ENCODE measurements around the gene TEX13A. TPM values are rescaled to one million over a fixed set of nuclear protein-coding genes. Genes with fewer than 3 reads are reported as not detected.

The TEX13A gene
- total and polyA plus RNA-seq, 4 donors, result not detected

GRCh38 chrX:105221374-105221773 is 880 bp upstream of the TEX13A start:
- Histone ChIP-seq H3K27ac (ENCODE audit: low read depth in 1 of 2, low read length in 2 of 2) (no peak overlapping the region), H3K9me3 (ENCODE audit: control insufficient read depth in 4 of 4, low read length in 3 of 4) (no peaks in the 10 kb centered on the region), H3K27me3 (ENCODE audit: control insufficient read depth in 4 of 4, insufficient read depth in 4 of 4, low read length in 3 of 4) (peaks cover 0 to 3% (median 0%) of the 10 kb centered on the region in 4 donors), H3K36me3 (ENCODE audit: control insufficient read depth in 4 of 4, insufficient read depth in 3 of 4, low read depth in 1 of 4, low read length in 3 of 4) (no peaks in the 10 kb centered on the region), H3K9ac (ENCODE audit: low read depth in 1 of 2, low read length in 2 of 2) (no peak overlapping the region), H3K4me1 (ENCODE audit: control insufficient read depth in 4 of 4, insufficient read depth in 4 of 4, low read length in 3 of 4) (no peaks in the 10 kb centered on the region), H3K4me3 (ENCODE audit: low read depth in 1 of 3, low read length in 3 of 3) (no peak overlapping the region)
- no peak for TF ChIP-seq GABPA (IDR thresholded peaks at IDR 0.05 in 1 of 2, conservative IDR thresholded peaks at IDR 0.05 in 1 of 2)
- TF ChIP-seq FOXA2 (IDR thresholded peaks at IDR 0.05), result no peak
- TF ChIP-seq EGR1 (IDR thresholded peaks at IDR 0.05; ENCODE audit: low read depth in 2 of 2), result no peak
- TF ChIP-seq YY1 (IDR thresholded peaks at IDR 0.05), result no peak
- TF ChIP-seq SP1 (IDR thresholded peaks at IDR 0.05), result no peak
- no peak for TF ChIP-seq RXRA (IDR thresholded peaks at IDR 0.05)
- no peak for TF ChIP-seq HNF4G (IDR thresholded peaks at IDR 0.05)
- TF ChIP-seq HNF4A (conservative IDR thresholded peaks at IDR 0.05), result no peak
- TF ChIP-seq NR2F2 (IDR thresholded peaks at IDR 0.05), result no peak
- no peak for TF ChIP-seq FOXA1 (IDR thresholded peaks at IDR 0.05)
- TF ChIP-seq, protein P1, sequence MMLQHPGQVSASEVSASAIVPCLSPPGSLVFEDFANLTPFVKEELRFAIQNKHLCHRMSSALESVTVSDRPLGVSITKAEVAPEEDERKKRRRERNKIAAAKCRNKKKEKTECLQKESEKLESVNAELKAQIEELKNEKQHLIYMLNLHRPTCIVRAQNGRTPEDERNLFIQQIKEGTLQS (IDR thresholded peaks at IDR 0.05), result no peak
- TF ChIP-seq CTCF (IDR thresholded peaks at IDR 0.05; ENCODE audit: low read depth, low read length, missing input control), result no peak
- TF ChIP-seq JUND (IDR thresholded peaks at IDR 0.05), result no peak
- TF ChIP-seq RAD21 (IDR thresholded peaks at IDR 0.05), result no peak
- no peak for TF ChIP-seq TAF1 (conservative IDR thresholded peaks at IDR 0.05)
- TF ChIP-seq MAX (IDR thresholded peaks at IDR 0.05), result no peak
- DNase-seq (ENCODE audit: low spot score), result no peak
- WGBS, result 82% methylated on average over 3 of the region's 3 CpGs

DNA sequence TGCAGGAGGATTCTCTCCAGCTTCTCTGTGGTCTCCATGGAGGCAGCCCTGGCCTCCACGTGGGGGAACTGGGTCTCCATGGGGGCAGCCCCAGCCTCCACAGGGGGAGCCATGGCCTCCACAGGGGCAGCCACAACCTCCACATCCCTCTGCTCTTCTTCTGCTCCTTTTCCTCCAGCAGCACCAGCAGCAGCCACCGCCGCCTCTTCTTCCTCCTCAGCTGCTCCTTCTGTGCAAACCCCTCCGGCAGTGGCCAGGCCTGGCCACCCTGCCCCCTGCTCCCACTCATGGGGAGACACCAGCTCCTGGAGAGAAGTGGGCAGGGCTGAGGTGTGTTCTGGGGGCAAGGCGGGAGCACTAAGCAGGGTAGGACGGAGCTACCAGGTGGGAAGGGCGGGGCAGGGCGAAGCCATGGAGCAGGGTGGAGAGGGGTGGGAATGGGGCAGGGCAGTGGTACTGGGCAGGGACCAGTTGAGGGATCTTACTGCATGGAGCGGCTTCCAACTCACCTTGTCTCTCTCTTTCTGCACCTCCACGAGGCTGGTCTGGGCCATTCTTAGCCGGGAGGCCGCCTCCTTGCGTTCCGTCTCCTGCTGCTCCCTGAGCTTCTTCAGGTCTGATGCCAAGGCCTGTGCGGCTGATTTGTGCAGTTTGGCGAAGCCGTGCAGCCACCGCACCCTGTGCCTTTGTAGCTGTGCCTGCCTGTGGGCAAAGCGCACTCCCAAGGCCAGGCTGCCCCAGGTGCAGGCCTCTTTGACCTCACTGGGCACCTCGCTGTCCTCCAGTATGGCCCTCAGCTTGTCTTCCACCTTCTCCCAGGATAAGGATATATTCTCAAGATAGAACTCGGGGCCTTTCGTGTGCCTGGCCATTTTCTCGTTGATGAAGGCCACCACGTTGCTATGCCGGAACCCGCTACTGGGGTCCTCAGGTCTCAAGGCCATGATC is 766 bp downstream of the TEX13A start:
- 96% methylated on average over 26 of the region's 26 CpGs for WGBS
- no peak for TF ChIP-seq JUND (IDR thresholded peaks at IDR 0.05)
- no peak for TF ChIP-seq GABPA (IDR thresholded peaks at IDR 0.05 in 1 of 2, conservative IDR thresholded peaks at IDR 0.05 in 1 of 2)
- no peak for TF ChIP-seq HNF4G (IDR thresholded peaks at IDR 0.05)
- TF ChIP-seq RAD21 (IDR thresholded peaks at IDR 0.05), result no peak
- TF ChIP-seq RXRA (IDR thresholded peaks at IDR 0.05), result no peak
- no peak for TF ChIP-seq TAF1 (conservative IDR thresholded peaks at IDR 0.05)
- TF ChIP-seq MAX (IDR thresholded peaks at IDR 0.05), result no peak
- Histone ChIP-seq H3K9me3 (ENCODE audit: control insufficient read depth in 4 of 4, low read length in 3 of 4) (no peaks in the 10 kb centered on the region), H3K4me3 (ENCODE audit: low read depth in 1 of 3, low read length in 3 of 3) (no peak overlapping the region), H3K27ac (ENCODE audit: low read depth in 1 of 2, low read length in 2 of 2) (no peak overlapping the region), H3K27me3 (ENCODE audit: control insufficient read depth in 4 of 4, insufficient read depth in 4 of 4, low read length in 3 of 4) (peaks cover 0 to 3% (median 0%) of the 10 kb centered on the region in 4 donors), H3K36me3 (ENCODE audit: control insufficient read depth in 4 of 4, insufficient read depth in 3 of 4, low read depth in 1 of 4, low read length in 3 of 4) (no peaks in the 10 kb centered on the region), H3K9ac (ENCODE audit: low read depth in 1 of 2, low read length in 2 of 2) (no peak overlapping the region), H3K4me1 (ENCODE audit: control insufficient read depth in 4 of 4, insufficient read depth in 4 of 4, low read length in 3 of 4) (no peaks in the 10 kb centered on the region)
- no peak for DNase-seq (ENCODE audit: low spot score)

Data from liver (tissue), 9 donors.